BJ (cell line): ENCODE results near the gene CA5A. TPM values are rescaled to one million over a fixed set of nuclear protein-coding genes. Genes with fewer than 3 reads are reported as not detected.

Experiments
- CTCF ChIA-PET: fragments of 350-600 bp; formaldehyde crosslinking; extraction: SDS; loops from one replicate; lab custom pipeline; 2021; ENCODE audit warnings: antibody characterized with exemption, inconsistent platforms; lab: Yijun Ruan, JAX
- POLR2A ChIA-PET: fragments of 300-600 bp; sonication (Branson Sonifier 250); formaldehyde crosslinking; extraction: SDS; loops from one replicate; lab custom pipeline; 2021; ENCODE audit warnings: antibody characterized with exemption; lab: Charles Lee
- DNase-seq: peaks from one replicate; pipeline ENCODE4 v3.0.0-alpha.2; 2011; ENCODE audit warnings: low read depth
- H3K27me3 ChIP-seq: 2 replicates; pipeline ENCODE4 v1.6.0; 2011; ENCODE audit warnings: low read length; ENCODE audit not compliant: control insufficient read depth, insufficient read depth
- H3K36me3 ChIP-seq: 2 replicates; pipeline ENCODE4 v1.5.1; 2011; ENCODE audit warnings: low read length; ENCODE audit not compliant: control insufficient read depth, insufficient read depth
- H3K4me3 ChIP-seq: 2 replicates; pipeline ENCODE4 v1.5.1; 2011; ENCODE audit warnings: low read depth, mild to moderate bottlenecking, control low read depth, low read length
- CTCF ChIP-seq: IDR thresholded peaks from 2 replicates; pipeline ENCODE4 v1.5.1; 2011; ENCODE audit warnings: low read depth, mild to moderate bottlenecking, control low read depth, inconsistent platforms, low read length, moderate library complexity; ENCODE audit not compliant: insufficient read depth
- polyA plus RNA-seq: library from polyadenylated mRNA; depleted of rRNA; stranded (reverse); fragments of >200 nt; gene quantifications from 2 replicates; pipeline ENCODE4 v1.2.3, GENCODE V29; 2011

CA5A gene
- polyA plus RNA-seq, 1 experiment, result not detected

DNA sequence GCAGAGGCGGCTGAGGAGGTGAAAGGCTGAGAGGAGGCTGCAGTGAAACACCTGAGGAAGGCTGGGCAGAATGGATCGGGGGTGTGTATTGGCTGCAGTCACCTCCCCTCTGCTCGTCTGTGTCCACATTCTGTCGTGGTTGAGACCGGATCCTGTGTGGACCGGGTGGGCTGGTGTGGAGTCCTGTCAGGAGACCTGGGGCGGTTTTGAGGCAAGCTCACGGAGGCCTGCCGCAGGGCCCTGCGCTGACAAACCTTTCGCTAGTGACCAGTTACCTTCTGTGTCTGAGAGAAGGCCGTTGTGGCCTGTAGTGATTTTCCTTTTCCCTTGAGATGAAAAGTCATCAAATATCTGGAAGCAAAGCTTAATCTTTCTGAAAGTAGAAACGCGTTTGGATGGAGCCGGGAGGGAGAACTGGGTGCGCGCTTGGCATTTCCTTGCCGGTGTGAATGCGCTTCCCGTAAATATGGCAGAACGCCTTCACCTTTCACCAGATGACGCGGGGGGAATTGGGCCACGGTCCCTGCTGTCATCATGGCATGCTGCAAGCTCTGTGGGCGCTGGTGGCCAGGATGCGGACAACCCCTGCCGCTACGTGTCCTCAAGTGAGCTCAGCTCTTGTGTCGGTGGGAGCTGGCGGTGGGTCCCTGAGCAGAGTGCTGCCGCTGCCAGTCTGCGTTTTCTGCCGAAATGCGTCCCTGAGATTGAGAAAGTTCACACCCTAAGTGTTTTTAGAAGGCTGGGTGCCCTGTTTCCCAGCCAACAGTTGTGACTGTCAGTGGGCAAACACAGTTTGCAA is 21.2 kb upstream of the CA5A start:
- ChIA-PET CTCF (interaction anchor here (1.4 to 1.6 kb wide), 4 partner anchors 8 to 603 kb away, joined by 3 to 5 read pairs (median 4); no protein-coding TSS in a partner anchor), POLR2A (no interaction called here)
- TF ChIP-seq CTCF, result no peak
- no peak overlapping the region for H3K4me3 ChIP-seq
- peaks cover 3% of the 10 kb centered on the region for H3K36me3 ChIP-seq
- no peak for DNase-seq
- H3K27me3 ChIP-seq, result no peaks in the 10 kb centered on the region

GRCh38 chr16:87956365-87957231 is 20.3 kb upstream of the CA5A start:
- H3K4me3 ChIP-seq, result no peak overlapping the region
- H3K27me3 ChIP-seq, result no peaks in the 10 kb centered on the region
- ChIA-PET POLR2A (no interaction called here), CTCF (interaction anchor here (1.4 to 1.6 kb wide), 4 partner anchors 9 to 604 kb away, joined by 3 to 5 read pairs (median 4); no protein-coding TSS in a partner anchor)
- TF ChIP-seq CTCF, result peak; percentile 37
- DNase-seq, result no peak
- H3K36me3 ChIP-seq, result peaks cover 3% of the 10 kb centered on the region

GRCh38 chr16:87956098-87956364 is 19.7 kb upstream of the CA5A start:
- Histone ChIP-seq H3K27me3 (no peaks in the 10 kb centered on the region), H3K36me3 (peaks cover 3% of the 10 kb centered on the region), H3K4me3 (no peak overlapping the region)
- POLR2A ChIA-PET, result no interaction called here
- TF ChIP-seq CTCF, result no peak
- DNase-seq, result no peak
- CTCF ChIA-PET, result interaction anchor here (1.5 to 1.6 kb wide), 2 partner anchors 9 to 107 kb away, joined by 4 to 5 read pairs; no protein-coding TSS in a partner anchor

GRCh38 chr16:87955302-87956097 is 19.2 kb upstream of the CA5A start:
- POLR2A ChIA-PET, result no interaction called here
- DNase-seq, result no peak

More at GRCh38 chr16:87955302-87956097, 19.2 kb upstream of the CA5A start:
- no peaks in the 10 kb centered on the region for H3K27me3 ChIP-seq
- TF ChIP-seq CTCF, result no peak
- H3K36me3 ChIP-seq, result peaks cover 3% of the 10 kb centered on the region
- CTCF ChIA-PET, result interaction anchor here (1.5 kb wide), 1 partner anchor 10 kb away, joined by 4 read pairs; no protein-coding TSS in a partner anchor
- no peak overlapping the region for H3K4me3 ChIP-seq
